ENCODE measurements around the gene PDE4D. TPM values are rescaled to one million over a fixed set of nuclear protein-coding genes. Genes with fewer than 3 reads are reported as not detected.
A peak's percentile ranks its signal among the peaks of the same experiment; 100 is the strongest.
"Not testable (repeated sequence)": the region's sequence is repeated elsewhere in the genome, so short reads cannot be mapped to it uniquely, and the experiment has no call there.

Gene PDE4D
- total and polyA plus RNA-seq, 2 experiments from 2014 or later = 4.3 to 9.7 TPM

DNA sequence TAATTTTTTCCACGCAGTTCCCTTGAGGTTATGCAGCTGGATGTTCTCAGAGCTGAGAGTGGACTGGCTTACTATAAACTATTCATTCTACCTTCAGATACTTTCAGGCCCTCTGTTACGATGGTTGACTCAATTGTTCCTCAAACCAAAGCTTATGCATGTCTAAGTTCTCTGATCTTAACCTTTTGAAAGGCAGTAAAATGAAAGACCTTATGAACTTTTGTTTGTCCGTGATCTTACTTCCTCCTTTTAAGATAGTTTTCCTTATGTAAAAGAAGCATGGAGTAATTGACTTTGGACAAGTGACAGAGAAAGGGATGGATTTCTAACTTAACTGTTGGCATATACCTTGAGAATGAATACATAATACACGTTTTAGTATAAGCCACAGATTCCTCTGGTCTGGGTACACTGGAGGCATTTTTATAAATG, 575.7 kb downstream of the PDE4D start:
- no peak for TF ChIP-seq EZH2 (IDR thresholded peaks at IDR 0.05; ENCODE audit: insufficient read depth, poor library complexity, severe bottlenecking)
- no peak for TF ChIP-seq EZH2phosphoT487 (IDR thresholded peaks at IDR 0.05; ENCODE audit: insufficient read depth, low read depth)
- no peak overlapping the region for H2AFZ ChIP-seq
- no peak overlapping the region for H3K4me2 ChIP-seq (ENCODE audit: unreplicated experiment)
- H3K4me3 ChIP-seq = no peak overlapping the region
- H3F3A ChIP-seq (ENCODE audit: insufficient read depth) = no peaks in the 10 kb centered on the region
- in situ Hi-C loops (cut with MboI) = no loop called here
- H4K20me1 ChIP-seq (ENCODE audit: insufficient read depth) = no peaks in the 10 kb centered on the region
- no peaks in the 10 kb centered on the region for H3K79me2 ChIP-seq (ENCODE audit: insufficient read depth)
- H3K4me1 ChIP-seq (ENCODE audit: insufficient read depth) = no peaks in the 10 kb centered on the region
- WGBS, 2 experiments (ENCODE audit: low coverage in 1 of 2, low lambda C conversion rate in 2 of 2, missing lambda C conversion rate in 2 of 2) = 42 to 47% methylated on average over 4 of the region's 4 CpGs
- H3K9me2 ChIP-seq (ENCODE audit: insufficient read depth) = no peaks in the 10 kb centered on the region
- no peaks in the 10 kb centered on the region for H3K9me3 ChIP-seq (ENCODE audit: low read depth)
- no peaks in the 10 kb centered on the region for H3K36me3 ChIP-seq (ENCODE audit: low read depth)
- no peak for DNase-seq
- H3K9ac ChIP-seq = no peak overlapping the region
- H3K27ac ChIP-seq = no peak overlapping the region
- H3K27me3 ChIP-seq (replicated peaks; ENCODE audit: insufficient read depth) = 0 out of 2 replicates have a peak, but pooled peaks cover 7% of the 10 kb centered on the region

GRCh38 chr5:59317023-59317773, 576.3 kb downstream of the PDE4D start:
- Histone ChIP-seq H3K9me3 (ENCODE audit: low read depth) (no peaks in the 10 kb centered on the region), H3K4me3 (no peak overlapping the region), H4K20me1 (ENCODE audit: insufficient read depth) (no peaks in the 10 kb centered on the region), H3K9ac (no peak overlapping the region), H3K9me2 (ENCODE audit: insufficient read depth) (no peaks in the 10 kb centered on the region), H3K79me2 (ENCODE audit: insufficient read depth) (no peaks in the 10 kb centered on the region), H3K27me3 (replicated peaks; ENCODE audit: insufficient read depth) (0 out of 2 replicates have a peak, but pooled peaks cover 7% of the 10 kb centered on the region), H3F3A (ENCODE audit: insufficient read depth) (no peaks in the 10 kb centered on the region), H3K4me1 (ENCODE audit: insufficient read depth) (no peaks in the 10 kb centered on the region), H2AFZ (no peak overlapping the region), H3K4me2 (ENCODE audit: unreplicated experiment) (no peak overlapping the region), H3K27ac (no peak overlapping the region), H3K36me3 (ENCODE audit: low read depth) (no peaks in the 10 kb centered on the region)
- DNase-seq = peak; percentile 10
- in situ Hi-C loops (cut with MboI) = no loop called here
- TF ChIP-seq EZH2phosphoT487 (IDR thresholded peaks at IDR 0.05; ENCODE audit: insufficient read depth, low read depth) = no peak
- no peak for TF ChIP-seq EZH2 (IDR thresholded peaks at IDR 0.05; ENCODE audit: insufficient read depth, poor library complexity, severe bottlenecking)
- WGBS, 2 experiments (ENCODE audit: low coverage in 1 of 2, low lambda C conversion rate in 2 of 2, missing lambda C conversion rate in 2 of 2) = 7 to 8% methylated on average over 6 of the region's 6 CpGs

DNA sequence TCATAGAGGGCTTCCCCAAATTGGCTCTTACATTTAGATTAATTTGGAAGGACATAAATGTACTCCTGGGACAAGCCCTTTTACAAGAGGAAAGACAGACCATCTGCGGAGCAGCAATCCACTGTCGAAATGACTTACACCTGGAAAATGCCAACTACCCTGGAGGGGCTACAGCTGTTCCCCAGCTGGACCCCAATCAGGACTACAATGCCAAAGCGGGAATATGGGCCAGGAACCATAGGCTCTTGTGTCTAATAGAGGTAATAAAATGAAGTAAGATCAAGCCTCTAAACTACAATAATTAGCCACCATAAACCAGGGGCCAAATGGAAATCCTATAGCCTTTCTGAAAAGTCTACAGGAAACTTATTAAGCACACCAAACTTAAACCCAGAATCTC, 581.3 kb downstream of the PDE4D start:
- Histone ChIP-seq H3K27ac (no peak overlapping the region), H3K9ac (no peak overlapping the region), H2AFZ (no peak overlapping the region), H3K4me1 (ENCODE audit: insufficient read depth) (no peaks in the 10 kb centered on the region), H4K20me1 (ENCODE audit: insufficient read depth) (no peaks in the 10 kb centered on the region), H3F3A (ENCODE audit: insufficient read depth) (no peaks in the 10 kb centered on the region), H3K4me3 (no peak overlapping the region), H3K4me2 (ENCODE audit: unreplicated experiment) (no peak overlapping the region), H3K36me3 (ENCODE audit: low read depth) (no peaks in the 10 kb centered on the region), H3K27me3 (replicated peaks; ENCODE audit: insufficient read depth) (no peaks in the 10 kb centered on the region), H3K9me2 (ENCODE audit: insufficient read depth) (no peaks in the 10 kb centered on the region), H3K9me3 (ENCODE audit: low read depth) (no peaks in the 10 kb centered on the region), H3K79me2 (ENCODE audit: insufficient read depth) (no peaks in the 10 kb centered on the region)
- in situ Hi-C loops (cut with MboI) = no loop called here
- no peak for DNase-seq
- 32 to 64% methylated on average over 3 of the region's 3 CpGs for WGBS, 2 experiments (ENCODE audit: low coverage in 1 of 2, low lambda C conversion rate in 2 of 2, missing lambda C conversion rate in 2 of 2)
- TF ChIP-seq EZH2phosphoT487 (IDR thresholded peaks at IDR 0.05; ENCODE audit: insufficient read depth, low read depth) (no peak), EZH2 (IDR thresholded peaks at IDR 0.05; ENCODE audit: insufficient read depth, poor library complexity, severe bottlenecking) (no peak)

- H3K9me2 ChIP-seq (ENCODE audit: insufficient read depth); H3K79me2 ChIP-seq (ENCODE audit: insufficient read depth); in situ Hi-C loops (cut with MboI): not testable (repeated sequence)
Observed at GRCh38 chr5:59308685-59309084, 584.8 kb downstream of the PDE4D start.

GRCh38 chr5:59303289-59303716, 590.2 kb downstream of the PDE4D start:
- H3K4me3 ChIP-seq; H3F3A ChIP-seq (ENCODE audit: insufficient read depth); H3K9ac ChIP-seq; H3K27ac ChIP-seq; H3K9me3 ChIP-seq (ENCODE audit: low read depth); H3K4me2 ChIP-seq (ENCODE audit: unreplicated experiment); DNase-seq; H3K27me3 ChIP-seq (replicated peaks; ENCODE audit: insufficient read depth); H3K36me3 ChIP-seq (ENCODE audit: low read depth); H2AFZ ChIP-seq; H3K79me2 ChIP-seq (ENCODE audit: insufficient read depth); in situ Hi-C loops (cut with MboI); H3K9me2 ChIP-seq (ENCODE audit: insufficient read depth); H3K4me1 ChIP-seq (ENCODE audit: insufficient read depth); H4K20me1 ChIP-seq (ENCODE audit: insufficient read depth): not testable (repeated sequence)
- 47 to 51% methylated on average over 3 of the region's 3 CpGs for WGBS, 2 experiments (ENCODE audit: low coverage in 1 of 2, low lambda C conversion rate in 2 of 2, missing lambda C conversion rate in 2 of 2)

More at GRCh38 chr5:59308685-59309084, 584.8 kb downstream of the PDE4D start:
- H3K4me3 ChIP-seq; H3K36me3 ChIP-seq (ENCODE audit: low read depth); DNase-seq; H3K27me3 ChIP-seq (replicated peaks; ENCODE audit: insufficient read depth); H3K4me1 ChIP-seq (ENCODE audit: insufficient read depth); H3K27ac ChIP-seq; H3F3A ChIP-seq (ENCODE audit: insufficient read depth); H3K4me2 ChIP-seq (ENCODE audit: unreplicated experiment); H3K9me3 ChIP-seq (ENCODE audit: low read depth); H3K9ac ChIP-seq; H2AFZ ChIP-seq; H4K20me1 ChIP-seq (ENCODE audit: insufficient read depth): not testable (repeated sequence)
- WGBS, 2 experiments (ENCODE audit: low coverage in 1 of 2, low lambda C conversion rate in 2 of 2, missing lambda C conversion rate in 2 of 2) = 35 to 56% methylated on average over 2 of the region's 2 CpGs

DNA sequence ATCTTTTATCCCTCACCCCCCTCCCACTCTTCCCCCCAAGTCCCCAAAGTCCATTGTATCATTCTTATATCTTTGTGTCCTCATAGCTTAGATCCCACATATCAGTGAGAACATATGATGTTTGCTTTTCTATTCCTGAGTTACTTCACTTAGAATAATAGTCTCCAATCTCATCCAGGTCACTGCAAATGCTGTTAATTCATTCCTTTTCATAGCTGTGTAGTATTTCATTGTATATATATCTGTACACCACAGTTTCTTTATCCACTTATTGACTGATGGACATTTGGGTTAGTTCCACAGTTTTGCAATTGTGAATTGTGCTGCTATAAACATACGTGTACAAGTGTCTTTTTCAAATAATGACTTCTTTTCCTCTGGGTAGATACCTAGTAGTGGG, 591.0 kb downstream of the PDE4D start:
- H3K27me3 ChIP-seq (replicated peaks; ENCODE audit: insufficient read depth); H3K9me2 ChIP-seq (ENCODE audit: insufficient read depth); H4K20me1 ChIP-seq (ENCODE audit: insufficient read depth); in situ Hi-C loops (cut with MboI); H2AFZ ChIP-seq; H3K79me2 ChIP-seq (ENCODE audit: insufficient read depth); H3K36me3 ChIP-seq (ENCODE audit: low read depth); H3K9ac ChIP-seq; H3K27ac ChIP-seq; H3K4me3 ChIP-seq; H3K9me3 ChIP-seq (ENCODE audit: low read depth); H3K4me2 ChIP-seq (ENCODE audit: unreplicated experiment); H3K4me1 ChIP-seq (ENCODE audit: insufficient read depth); H3F3A ChIP-seq (ENCODE audit: insufficient read depth); DNase-seq: not testable (repeated sequence)
- 70 to 71% methylated on average over 1 of the region's 1 CpG for WGBS, 2 experiments (ENCODE audit: low coverage in 1 of 2, low lambda C conversion rate in 2 of 2, missing lambda C conversion rate in 2 of 2)

All from GM23248 (cell line).